Progenitor cell of endocrine pancreas (in vitro differentiated cells): ENCODE measurements around the gene PCSK7. TPM values are rescaled to one million over a fixed set of nuclear protein-coding genes. Genes with fewer than 3 reads are reported as not detected.

ENCODE experiments used
- DNase-seq: peaks from one replicate; pipeline ENCODE4 v3.0.0; 2021; ENCODE audit warnings: low spot score; ENCODE audit not compliant: unreplicated experiment
- H3K27ac Mint-ChIP-seq: 2 replicates; pipeline ENCODE4 v1.8.0; 2021; ENCODE audit warnings: mild to moderate bottlenecking, moderate library complexity, mixed read lengths
- H3K27me3 Mint-ChIP-seq: 2 replicates; pipeline ENCODE4 v1.8.0; 2021; ENCODE audit warnings: mixed read lengths
- H3K36me3 Mint-ChIP-seq: 2 replicates; pipeline ENCODE4 v1.8.0; 2022; ENCODE audit warnings: mixed read lengths; ENCODE audit not compliant: insufficient read depth
- H3K4me1 Mint-ChIP-seq: 2 replicates; pipeline ENCODE4 v1.8.0; 2021; ENCODE audit warnings: low read depth, mixed read lengths
- H3K4me3 Mint-ChIP-seq: 2 replicates; pipeline ENCODE4 v1.8.0; 2021; ENCODE audit warnings: low read depth, mild to moderate bottlenecking, moderate library complexity, mixed read lengths
- H3K9me3 Mint-ChIP-seq: 2 replicates; pipeline ENCODE4 v1.8.0; 2021; ENCODE audit warnings: low read depth, mixed read lengths
- CTCF ChIP-seq: fragments of 200-600 bp; sonication (generic); IDR thresholded peaks from one replicate; pipeline ENCODE4 v1.5.0; 2021; ENCODE audit warnings: antibody characterized with exemption, mild to moderate bottlenecking; ENCODE audit not compliant: unreplicated experiment
- total RNA-seq: library from RNA; stranded (reverse); gene quantifications from 2 replicates; pipeline ENCODE4 v1.2.1, GENCODE V29; 2021

Gene PCSK7
- total RNA-seq, 1 donor from 2014 or later: 62.3 TPM

- Mint-ChIP-seq H3K4me1 (peaks cover 20% of the 10 kb centered on the region), H3K4me3 (peak overlapping the region; percentile 99), H3K9me3 (no peaks in the 10 kb centered on the region), H3K27ac (peak overlapping the region; percentile 24), H3K36me3 (peaks cover 8% of the 10 kb centered on the region), H3K27me3 (no peaks in the 10 kb centered on the region)
- TF ChIP-seq CTCF: no peak
- no peak for DNase-seq
Measured at GRCh38 chr11:117230286-117230961, 1.4 kb downstream of the PCSK7 start.

- no peak for DNase-seq
- peaks cover 8% of the 10 kb centered on the region for H3K36me3 Mint-ChIP-seq
- H3K27ac Mint-ChIP-seq: no peak overlapping the region
- no peaks in the 10 kb centered on the region for H3K27me3 Mint-ChIP-seq
- H3K4me1 Mint-ChIP-seq: peaks cover 21% of the 10 kb centered on the region
- TF ChIP-seq CTCF: no peak
- H3K9me3 Mint-ChIP-seq: no peaks in the 10 kb centered on the region
- no peak overlapping the region for H3K4me3 Mint-ChIP-seq
Measured at GRCh38 chr11:117229931-117230285, 2.0 kb downstream of the PCSK7 start.

- no peak for TF ChIP-seq CTCF
- no peak for DNase-seq
- Mint-ChIP-seq H3K36me3 (peaks cover 8% of the 10 kb centered on the region), H3K27ac (no peak overlapping the region), H3K4me3 (no peak overlapping the region), H3K4me1 (peaks cover 23% of the 10 kb centered on the region), H3K27me3 (no peaks in the 10 kb centered on the region), H3K9me3 (no peaks in the 10 kb centered on the region)
Measured at GRCh38 chr11:117229411-117229810, 2.5 kb downstream of the PCSK7 start.

GRCh38 chr11:117228091-117228490, 3.8 kb downstream of the PCSK7 start:
- H3K4me1 Mint-ChIP-seq: peaks cover 18% of the 10 kb centered on the region
- peaks cover 8% of the 10 kb centered on the region for H3K36me3 Mint-ChIP-seq
- no peaks in the 10 kb centered on the region for H3K9me3 Mint-ChIP-seq
- no peaks in the 10 kb centered on the region for H3K27me3 Mint-ChIP-seq
- H3K4me3 Mint-ChIP-seq: no peak overlapping the region
- no peak for TF ChIP-seq CTCF
- H3K27ac Mint-ChIP-seq: no peak overlapping the region
- DNase-seq: no peak

GRCh38 chr11:117226388-117227385, 5.2 kb downstream of the PCSK7 start:
- no peaks in the 10 kb centered on the region for H3K9me3 Mint-ChIP-seq
- TF ChIP-seq CTCF: peak; percentile 84
- DNase-seq: no peak
- H3K4me3 Mint-ChIP-seq: no peak overlapping the region
- peak overlapping the region; percentile 82 for H3K27ac Mint-ChIP-seq
- peaks cover 10% of the 10 kb centered on the region for H3K36me3 Mint-ChIP-seq
- H3K27me3 Mint-ChIP-seq: no peaks in the 10 kb centered on the region
- H3K4me1 Mint-ChIP-seq: peaks cover 17% of the 10 kb centered on the region
